Neural crest cell (in vitro differentiated cells): Measurements from ENCODE around the gene NT5C2. TPM values are rescaled to one million over a fixed set of nuclear protein-coding genes. Genes with fewer than 3 reads are reported as not detected.

Source experiments
- DNase-seq: peaks from one replicate; pipeline ENCODE4 v3.0.0; 2021; ENCODE audit warnings: low read depth, mixed read lengths, low spot score
- H3K27ac Mint-ChIP-seq: one replicate; pipeline ENCODE4 v1.8.0; 2021; ENCODE audit warnings: mild to moderate bottlenecking, mixed read lengths; ENCODE audit not compliant: unreplicated experiment
- H3K27me3 Mint-ChIP-seq: 2 replicates; pipeline ENCODE4 v1.8.0; 2021; ENCODE audit warnings: low read depth, mild to moderate bottlenecking, mixed read lengths
- H3K36me3 Mint-ChIP-seq: 2 replicates; pipeline ENCODE4 v1.8.0; 2021; ENCODE audit warnings: low read depth, mild to moderate bottlenecking, mixed read lengths
- H3K4me1 Mint-ChIP-seq: 2 replicates; pipeline ENCODE4 v1.8.0; 2021; ENCODE audit warnings: mixed read lengths
- H3K4me3 Mint-ChIP-seq: one replicate; pipeline ENCODE4 v1.8.0; 2021; ENCODE audit warnings: mild to moderate bottlenecking, mixed read lengths
- H3K9me3 Mint-ChIP-seq: 2 replicates; pipeline ENCODE4 v1.8.0; 2021; ENCODE audit warnings: mixed read lengths
- CTCF ChIP-seq: fragments of 200-600 bp; sonication (generic); conservative IDR thresholded peaks from 2 replicates; pipeline ENCODE4 v1.5.0; 2021; ENCODE audit warnings: antibody characterized with exemption, mild to moderate bottlenecking
- total RNA-seq: library from RNA; stranded (reverse); gene quantifications from 2 replicates; pipeline ENCODE4 v1.2.1, GENCODE V29; 2021

NT5C2 gene
- total RNA-seq, 1 donor from 2014 or later, result 71.3 TPM

- no peak for DNase-seq
- Mint-ChIP-seq H3K27ac (no peak overlapping the region), H3K4me3 (no peak overlapping the region), H3K36me3 (no peaks in the 10 kb centered on the region), H3K4me1 (peaks cover 17% of the 10 kb centered on the region), H3K9me3 (no peaks in the 10 kb centered on the region), H3K27me3 (peaks cover 7% of the 10 kb centered on the region)
- no peak for TF ChIP-seq CTCF
These were observed 10.4 kb upstream of the NT5C2 start for GRCh38 chr10:103203466-103203865.

- DNase-seq, result no peak
- H3K9me3 Mint-ChIP-seq, result no peaks in the 10 kb centered on the region
- H3K36me3 Mint-ChIP-seq, result no peaks in the 10 kb centered on the region
- no peak overlapping the region for H3K27ac Mint-ChIP-seq
- no peak overlapping the region for H3K4me3 Mint-ChIP-seq
- TF ChIP-seq CTCF, result no peak
- H3K27me3 Mint-ChIP-seq, result peaks cover 7% of the 10 kb centered on the region
- peaks cover 21% of the 10 kb centered on the region for H3K4me1 Mint-ChIP-seq
These were observed 9.2 kb upstream of the NT5C2 start for GRCh38 chr10:103202319-103202718.

GRCh38 chr10:103199488-103199887, 6.4 kb upstream of the NT5C2 start:
- Mint-ChIP-seq H3K4me3 (no peak overlapping the region), H3K4me1 (peaks cover 4% of the 10 kb centered on the region), H3K36me3 (no peaks in the 10 kb centered on the region), H3K27ac (no peak overlapping the region), H3K27me3 (no peaks in the 10 kb centered on the region), H3K9me3 (no peaks in the 10 kb centered on the region)
- no peak for TF ChIP-seq CTCF
- no peak for DNase-seq

- Mint-ChIP-seq H3K9me3 (no peaks in the 10 kb centered on the region), H3K27ac (no peak overlapping the region), H3K27me3 (no peaks in the 10 kb centered on the region), H3K4me3 (no peak overlapping the region), H3K36me3 (no peaks in the 10 kb centered on the region), H3K4me1 (peaks cover 10% of the 10 kb centered on the region)
- no peak for DNase-seq
- no peak for TF ChIP-seq CTCF
These were observed 5.6 kb upstream of the NT5C2 start for GRCh38 chr10:103198648-103199047.

DNA sequence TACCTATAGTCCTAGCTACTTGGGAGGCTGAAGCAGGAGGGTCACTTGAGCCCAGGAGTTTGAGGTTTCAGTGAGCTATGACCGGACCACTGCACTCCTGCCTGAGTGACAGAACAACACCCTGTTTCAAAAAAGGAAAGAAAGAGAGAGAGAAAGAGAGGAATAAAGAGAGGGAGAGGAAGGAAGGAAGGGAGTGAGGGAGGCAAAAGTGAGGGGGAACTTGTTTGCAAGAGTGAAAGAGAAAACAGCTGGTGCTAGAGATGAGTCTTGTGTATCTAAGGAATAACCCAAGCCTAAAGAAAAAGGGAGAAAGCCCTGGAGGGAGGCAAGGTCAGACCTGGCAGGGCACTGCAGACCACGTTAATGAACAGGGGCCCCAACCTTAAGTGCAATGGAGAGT, 4.8 kb upstream of the NT5C2 start:
- Mint-ChIP-seq H3K4me1 (peaks cover 14% of the 10 kb centered on the region), H3K36me3 (no peaks in the 10 kb centered on the region), H3K27ac (no peak overlapping the region), H3K9me3 (no peaks in the 10 kb centered on the region), H3K4me3 (no peak overlapping the region), H3K27me3 (no peaks in the 10 kb centered on the region)
- DNase-seq, result no peak
- no peak for TF ChIP-seq CTCF

- no peak for DNase-seq
- Mint-ChIP-seq H3K27me3 (no peaks in the 10 kb centered on the region), H3K27ac (no peak overlapping the region), H3K4me3 (no peak overlapping the region), H3K4me1 (peaks cover 14% of the 10 kb centered on the region), H3K9me3 (no peaks in the 10 kb centered on the region), H3K36me3 (no peaks in the 10 kb centered on the region)
- TF ChIP-seq CTCF, result no peak
These were observed 4.1 kb upstream of the NT5C2 start for GRCh38 chr10:103197174-103197573.
